Neuronal stem cell (in vitro differentiated cells): ENCODE results near the gene CGB3. TPM values are rescaled to one million over a fixed set of nuclear protein-coding genes. Genes with fewer than 3 reads are reported as not detected.
"Not testable (repeated sequence)": the region's sequence is repeated elsewhere in the genome, so short reads cannot be mapped to it uniquely, and the experiment has no call there.

ENCODE experiments used
- DNase-seq: peaks from one replicate; pipeline ENCODE4 v3.0.0-alpha.2; 2013; ENCODE audit warnings: low spot score
- H2AFZ ChIP-seq: one replicate; pipeline ENCODE4 v1.6.1; 2013; ENCODE audit warnings: mild to moderate bottlenecking, low read length, inconsistent platforms
- H2AK5ac ChIP-seq: 2 replicates; pipeline ENCODE4 v1.6.1; 2013; ENCODE audit warnings: low read depth, mild to moderate bottlenecking, inconsistent platforms, low read length, moderate library complexity, mixed read lengths
- H2BK120ac ChIP-seq: 2 replicates; pipeline ENCODE4 v1.6.1; 2013; ENCODE audit warnings: low read depth, mild to moderate bottlenecking, inconsistent platforms, low read length, moderate library complexity, mixed read lengths
- H2BK12ac ChIP-seq: one replicate; pipeline ENCODE4 v1.6.1; 2013; ENCODE audit warnings: low read length, inconsistent platforms
- H2BK15ac ChIP-seq: 2 replicates; pipeline ENCODE4 v1.6.1; 2013; ENCODE audit warnings: mild to moderate bottlenecking, low read length, inconsistent platforms, mixed read lengths
- H2BK5ac ChIP-seq: one replicate; pipeline ENCODE4 v1.6.1; 2013; ENCODE audit warnings: inconsistent platforms, mild to moderate bottlenecking, low read length, moderate library complexity
- H3K14ac ChIP-seq: one replicate; pipeline ENCODE4 v1.6.1; 2013; ENCODE audit warnings: low read length, inconsistent platforms
- H3K18ac ChIP-seq: 2 replicates; pipeline ENCODE4 v1.6.1; 2013; ENCODE audit warnings: low read length, inconsistent platforms
- H3K23ac ChIP-seq: 2 replicates; pipeline ENCODE4 v1.6.1; 2013; ENCODE audit warnings: low read depth, mild to moderate bottlenecking, mixed read lengths, low read length, inconsistent platforms; ENCODE audit not compliant: poor library complexity
- H3K27ac ChIP-seq: replicated peaks from 3 replicates; pipeline ENCODE4 v1.5.1; 2013; ENCODE audit warnings: low read length, inconsistent platforms
- H3K27me3 ChIP-seq, 3 experiments: 2 replicates each; pipeline ENCODE4 v1.6.1; 2013; ENCODE audit warnings: low read length in 3 of 3, mild to moderate bottlenecking in 2 of 3, inconsistent platforms in 1 of 3, low read depth in 1 of 3, mixed read lengths in 1 of 3, moderate library complexity in 1 of 3; ENCODE audit not compliant: control insufficient read depth in 3 of 3, insufficient read depth in 3 of 3
- H3K36me3 ChIP-seq, 2 donors: replicated peaks in 1 of 2; 2 replicates each; pipeline ENCODE4 v1.6.1; 2013; ENCODE audit warnings: low read length in 2 of 2; ENCODE audit not compliant: control insufficient read depth in 2 of 2, insufficient read depth in 2 of 2
- H3K4ac ChIP-seq: 2 replicates; pipeline ENCODE4 v1.6.1; 2013; ENCODE audit warnings: inconsistent platforms, mild to moderate bottlenecking, low read length, moderate library complexity
- H3K4me1 ChIP-seq, 2 donors: 1 replicate in 1 of 2; 2 replicates in 1 of 2; pipeline ENCODE4 v1.6.1; 2013; ENCODE audit warnings: low read length in 2 of 2, low read depth in 1 of 2; ENCODE audit not compliant: control insufficient read depth in 2 of 2, insufficient read depth in 1 of 2
- H3K4me2 ChIP-seq: one replicate; pipeline ENCODE4 v1.6.1; 2013; ENCODE audit warnings: mild to moderate bottlenecking, low read length, inconsistent platforms; ENCODE audit not compliant: insufficient read depth, poor library complexity, severe bottlenecking
- H3K4me3 ChIP-seq, 2 donors: 2 replicates each; pipeline ENCODE4 v1.5.1; 2013; ENCODE audit warnings: low read length in 2 of 2, mild to moderate bottlenecking in 2 of 2, inconsistent platforms in 1 of 2, moderate library complexity in 1 of 2
- H3K79me1 ChIP-seq: one replicate; pipeline ENCODE4 v1.6.1; 2013; ENCODE audit warnings: low read depth, mild to moderate bottlenecking, inconsistent platforms, low read length, moderate library complexity
- H3K9ac ChIP-seq: one replicate; pipeline ENCODE4 v1.6.1; 2013; ENCODE audit warnings: mild to moderate bottlenecking, low read depth, low read length, inconsistent platforms; ENCODE audit not compliant: poor library complexity
- H3K9me3 ChIP-seq, 2 donors: replicated peaks in 1 of 2; 2 replicates each; pipeline versions ENCODE3 to v1.6.1; 2013; ENCODE audit warnings: low read length in 2 of 2, mild to moderate bottlenecking in 2 of 2, inconsistent platforms in 1 of 2, low read depth in 1 of 2, mixed read lengths in 1 of 2, moderate library complexity in 1 of 2; ENCODE audit not compliant: control insufficient read depth in 2 of 2, insufficient read depth in 1 of 2
- H4K8ac ChIP-seq: one replicate; pipeline ENCODE4 v1.6.1; 2013; ENCODE audit warnings: low read depth, mild to moderate bottlenecking, inconsistent platforms, low read length, moderate library complexity
- H4K91ac ChIP-seq: one replicate; pipeline ENCODE4 v1.6.1; 2013; ENCODE audit warnings: low read length, low read depth, mild to moderate bottlenecking, inconsistent platforms; ENCODE audit not compliant: poor library complexity
- WGBS, 2 donors: extraction: QIAGEN DNeasy Blood & Tissue Kit; methylation state at CpG; one replicate each; pipeline ENCODE4 v1.1.7; 2013; ENCODE audit warnings: missing lambda C conversion rate in 2 of 2, mixed read lengths in 1 of 2; ENCODE audit not compliant: insufficient read length in 2 of 2, insufficient replicate concordance in 1 of 2; ENCODE audit errors: extremely low coverage in 2 of 2; 5-methylcytosine and 5-hydroxymethylcytosine counted together
- polyA plus RNA-seq, 2 experiments: library from polyadenylated mRNA; stranded (reverse); fragments of 200-250 nt; gene quantifications; one replicate each; pipeline ENCODE4 v1.2.3, GENCODE V29; 2013

The CGB3 gene
- not detected for polyA plus RNA-seq (2013, experiment 1 of 2)
- not detected for polyA plus RNA-seq (2013, experiment 2 of 2)

GRCh38 chr19:49024233-49024632 lies at the start of gene CGB3:
Gene CGB3 (minus strand): TSS chr19:49024333. CDS start chr19:49023971, 362 bp downstream.
- not testable (repeated sequence) for H3K14ac ChIP-seq, H2BK12ac ChIP-seq, H2BK15ac ChIP-seq, H3K4me3 ChIP-seq, H3K79me1 ChIP-seq, H3K23ac ChIP-seq, H3K27ac ChIP-seq, H2BK120ac ChIP-seq, H3K4me1 ChIP-seq, H3K4me2 ChIP-seq, H3K36me3 ChIP-seq, H3K9me3 ChIP-seq, H3K27me3 ChIP-seq, H4K8ac ChIP-seq, H2AFZ ChIP-seq, H3K18ac ChIP-seq, H3K4ac ChIP-seq, H2AK5ac ChIP-seq, DNase-seq, H3K9ac ChIP-seq, H2BK5ac ChIP-seq, H4K91ac ChIP-seq
- WGBS, 2 donors = no CpG with 5 or more reads among the region's 15 CpGs

GRCh38 chr19:49071860-49072547 lies 47.9 kb upstream of the CGB3 start:
- Histone ChIP-seq H4K8ac (no peak overlapping the region), H3K36me3 (no peaks in the 10 kb centered on the region), H2BK12ac (no peak overlapping the region), H2AFZ (peak overlapping the region; percentile 79), H3K23ac (peak overlapping the region; percentile 96), H3K79me1 (no peaks in the 10 kb centered on the region), H3K9me3 (peaks cover 12 to 17% of the 10 kb centered on the region in 2 donors), H3K9ac (peak overlapping the region; percentile 30), H4K91ac (no peak overlapping the region), H2BK15ac (no peak overlapping the region), H3K18ac (peak overlapping the region; percentile 87), H3K4me2 (peak overlapping the region; percentile 11), H3K4me1 (no peaks in the 10 kb centered on the region), H3K27me3 (peaks cover 17 to 63% (median 54%) of the 10 kb centered on the region in 3 experiments), H2BK120ac (no peak overlapping the region), H3K4me3 (peak overlapping the region in 1 of 2 donors; percentile 0), H3K27ac (no peak overlapping the region), H3K4ac (no peak overlapping the region), H2BK5ac (no peak overlapping the region), H2AK5ac (peak overlapping the region; percentile 90), H3K14ac (peak overlapping the region; percentile 8)
- DNase-seq = peak; percentile 48
- no CpG with 5 or more reads among the region's 93 CpGs for WGBS, 2 donors

- Histone ChIP-seq H3K27ac (no peak overlapping the region), H2AFZ (no peak overlapping the region), H2AK5ac (peak overlapping the region; percentile 30), H3K9me3 (peaks cover 12 to 17% of the 10 kb centered on the region in 2 donors), H4K91ac (no peak overlapping the region), H2BK5ac (no peak overlapping the region), H3K4ac (no peak overlapping the region), H3K9ac (no peak overlapping the region), H3K4me2 (no peak overlapping the region), H3K4me1 (peaks cover 2 to 5% of the 10 kb centered on the region in 2 donors), H3K14ac (peak overlapping the region; percentile 71), H2BK15ac (peak overlapping the region; percentile 12), H2BK12ac (no peak overlapping the region), H2BK120ac (no peak overlapping the region), H3K36me3 (no peaks in the 10 kb centered on the region), H3K4me3 (no peak overlapping the region), H3K79me1 (no peaks in the 10 kb centered on the region), H3K27me3 (peaks cover 17 to 79% (median 69%) of the 10 kb centered on the region in 3 experiments), H3K23ac (no peak overlapping the region), H3K18ac (no peak overlapping the region), H4K8ac (no peak overlapping the region)
- no peak for DNase-seq
- no CpG with 5 or more reads among the region's 21 CpGs for WGBS, 2 donors
These were observed 46.3 kb upstream of the CGB3 start for GRCh38 chr19:49070416-49070815.

- Histone ChIP-seq H3K27me3 (peaks cover 17 to 84% (median 68%) of the 10 kb centered on the region in 3 experiments), H3K14ac (no peak overlapping the region)
These were observed 44.9 kb upstream of the CGB3 start for GRCh38 chr19:49069026-49069425.

More at GRCh38 chr19:49069026-49069425, 44.9 kb upstream of the CGB3 start:
- H3K4ac ChIP-seq = no peak overlapping the region
- no peak overlapping the region for H3K18ac ChIP-seq
- H2AFZ ChIP-seq = no peak overlapping the region
- no CpG with 5 or more reads among the region's 9 CpGs for WGBS, 2 donors
- no peak overlapping the region for H4K91ac ChIP-seq
- H3K4me3 ChIP-seq = no peak overlapping the region
- DNase-seq = no peak
- no peak overlapping the region for H3K23ac ChIP-seq
- H3K36me3 ChIP-seq = no peaks in the 10 kb centered on the region
- peaks cover 9 to 10% of the 10 kb centered on the region in 2 donors for H3K4me1 ChIP-seq
- no peak overlapping the region for H2BK120ac ChIP-seq
- H2BK12ac ChIP-seq = no peak overlapping the region
- no peak overlapping the region for H3K9ac ChIP-seq
- H3K4me2 ChIP-seq = no peak overlapping the region
- H4K8ac ChIP-seq = no peak overlapping the region
- H2BK15ac ChIP-seq = no peak overlapping the region
- no peak overlapping the region for H2BK5ac ChIP-seq
- no peak overlapping the region for H3K27ac ChIP-seq
- H3K79me1 ChIP-seq = no peaks in the 10 kb centered on the region
- H3K9me3 ChIP-seq = peaks cover 12 to 17% of the 10 kb centered on the region in 2 donors
- peak overlapping the region; percentile 20 for H2AK5ac ChIP-seq
